HepG2 (cell line): Measurements from ENCODE around the gene INPP4B. TPM values are rescaled to one million over a fixed set of nuclear protein-coding genes. Genes with fewer than 3 reads are reported as not detected.

Experiments used
- ATAC-seq: fragments of 200-7000 bp; cut with Tn5 transposase; 3 replicates; pipeline ENCODE4 v1.9.1; 2020; ENCODE audit warnings: mild to moderate bottlenecking, moderate library complexity
- BruUV-seq: library from RNA; stranded (reverse); fragments of 400-500 nt; replicated peaks from 2 replicates; lab custom pipeline; 2021; lab: Mats Ljungman, UMichigan
- CTCF ChIA-PET: fragments of 300-600 bp; formaldehyde crosslinking; extraction: SDS; loops from one replicate; lab custom pipeline; 2021; ENCODE audit warnings: low total read pairs, inconsistent platforms, low intra/inter-chr PET ratio; lab: Yijun Ruan, JAX
- POLR2A ChIA-PET: fragments of 350-600 bp; sonication (Branson Sonifier 250); formaldehyde crosslinking; loops from one replicate; lab custom pipeline; 2020; ENCODE audit warnings: antibody characterized with exemption, inconsistent platforms; lab: Yijun Ruan, JAX
- DNase-seq: peaks from one replicate; pipeline ENCODE4 v3.0.0-alpha.2; 2015; ENCODE audit warnings: low spot score
- FAIRE-seq: peaks from 3 replicates; lab custom pipeline; 2011; peaks lifted over from hg19 to GRCh38; lab: Jason Lieb, UNC
- H2AFZ ChIP-seq: one replicate; pipeline ENCODE4 v1.6.1; 2011; ENCODE audit warnings: low read length, inconsistent platforms
- H3K27ac ChIP-seq: fragments of 300-600 bp; 3 replicates; pipeline ENCODE4 v1.8.0; 2011; ENCODE audit warnings: mixed run types, mild to moderate bottlenecking, mixed read lengths, low read length, inconsistent platforms; ENCODE audit not compliant: insufficient read depth; ENCODE audit errors: extremely low read length
- H3K27me3 ChIP-seq, 2 experiments: fragments of 200-600 bp in 1 of 2; 2 replicates in 1 of 2; 3 replicates in 1 of 2; pipeline versions ENCODE4 v1.6.0 to v1.8.0; 2011; ENCODE audit warnings: low read length in 2 of 2, mild to moderate bottlenecking in 2 of 2, moderate library complexity in 2 of 2, inconsistent platforms in 1 of 2; ENCODE audit not compliant: insufficient read depth in 2 of 2, control insufficient read depth in 1 of 2
- H3K36me3 ChIP-seq, 2 experiments: fragments of 200-600 bp in 1 of 2; replicated peaks in 1 of 2; 2 replicates in 1 of 2; 3 replicates in 1 of 2; pipeline versions ENCODE4 v1.5.1 to v1.8.0; 2011; ENCODE audit warnings: low read length in 2 of 2, inconsistent platforms in 1 of 2; ENCODE audit not compliant: insufficient read depth in 2 of 2, control insufficient read depth in 1 of 2
- H3K4me1 ChIP-seq: 2 replicates; pipeline ENCODE4 v1.5.1; 2012; ENCODE audit warnings: low read length, inconsistent platforms; ENCODE audit not compliant: insufficient read depth
- H3K4me2 ChIP-seq: 2 replicates; pipeline ENCODE4 v1.6.0; 2011; ENCODE audit warnings: low read depth, low read length, inconsistent platforms
- H3K4me3 ChIP-seq, 3 experiments: fragments of 200-600 bp in 1 of 3; sonication (generic), shearing (Covaris generic) in 1 of 3; replicated peaks in 1 of 3; 2 replicates each; pipeline ENCODE4 v1.5.1; 2011 to 2016; ENCODE audit warnings: low read length in 3 of 3, inconsistent platforms in 2 of 3, low read depth in 2 of 3, mild to moderate bottlenecking in 2 of 3, control low read depth in 1 of 3, mixed read lengths in 1 of 3; ENCODE audit not compliant: insufficient read depth in 1 of 3
- H3K79me2 ChIP-seq: one replicate; pipeline ENCODE4 v1.6.1; 2011; ENCODE audit warnings: low read length, inconsistent platforms; ENCODE audit not compliant: insufficient read depth
- H3K9ac ChIP-seq: 2 replicates; pipeline ENCODE4 v1.6.0; 2011; ENCODE audit warnings: mild to moderate bottlenecking, low read depth, low read length, inconsistent platforms; ENCODE audit not compliant: insufficient read depth
- H3K9me3 ChIP-seq: 2 replicates; pipeline ENCODE4 v1.5.1; 2012; ENCODE audit warnings: mild to moderate bottlenecking, low read length
- H4K20me1 ChIP-seq: 2 replicates; pipeline ENCODE4 v1.6.0; 2011; ENCODE audit warnings: inconsistent platforms, mild to moderate bottlenecking, low read length, moderate library complexity; ENCODE audit not compliant: insufficient read depth
- ARHGAP35 ChIP-seq: sonication (generic); formaldehyde crosslinking; IDR thresholded peaks from 2 replicates; pipeline ENCODE4 v1.9.0; 2022; ENCODE audit warnings: mild to moderate bottlenecking, inconsistent platforms, moderate library complexity, missing genetic modification reagents, borderline replicate concordance
- ATF1 ChIP-seq: IDR thresholded peaks from 2 replicates; pipeline ENCODE4 v1.6.1; 2016; ENCODE audit warnings: mild to moderate bottlenecking, control low read depth
- CENPX ChIP-seq: sonication (generic); formaldehyde crosslinking; IDR thresholded peaks from 2 replicates; pipeline ENCODE4 v1.9.0; 2021; ENCODE audit warnings: mild to moderate bottlenecking, missing genetic modification reagents, moderate library complexity
- ISL2 ChIP-seq: sonication (generic); formaldehyde crosslinking; IDR thresholded peaks from 2 replicates; pipeline ENCODE4 v1.5.0; 2020; ENCODE audit warnings: missing genetic modification reagents
- KDM3A ChIP-seq: IDR thresholded peaks from 2 replicates; pipeline ENCODE4 v1.6.1; 2018; ENCODE audit warnings: low read depth, missing compliant biosample characterization
- KDM6A ChIP-seq: IDR thresholded peaks from 2 replicates; pipeline ENCODE4 v1.6.1; 2016; ENCODE audit warnings: low read depth
- RBM39 ChIP-seq: fragments of 200-400 bp; formaldehyde crosslinking; IDR thresholded peaks from one replicate; pipeline ENCODE4 v1.6.1; 2018; ENCODE audit warnings: antibody characterized with exemption, mild to moderate bottlenecking, low read depth, low read length; ENCODE audit not compliant: poor library complexity, severe bottlenecking
- ZNF703 ChIP-seq: sonication (generic); formaldehyde crosslinking; IDR thresholded peaks from 2 replicates; pipeline ENCODE4 v1.5.1; 2020; ENCODE audit warnings: missing genetic modification reagents, mild to moderate bottlenecking, moderate library complexity, borderline replicate concordance
- WGBS: methylation state at CpG from one replicate; pipeline ENCODE4 v1.1.6; 2017; ENCODE audit warnings: low lambda C conversion rate; 5-methylcytosine and 5-hydroxymethylcytosine counted together
- in situ Hi-C: cut with HindIII; loops from 2 replicates; pipeline ENCODE4 v1.10.0; 2017; ENCODE audit warnings: low pct_unique_long_range_greater_than_20kb; ENCODE audit not compliant: extremely low pct_ligation_motif_present
- intact Hi-C: fragments of 100-400 bp; cut with micrococcal nuclease; formaldehyde crosslinking; loops from one replicate; pipeline ENCODE4 v1.10.0; 2022; ENCODE audit not compliant: unreplicated experiment
- polyA plus RNA-seq, 8 experiments: library from polyadenylated mRNA; depleted of rRNA in 3 of 8; stranded (reverse) in 7 of 8; unstranded in 1 of 8; fragments of >200 nt; fragmentation: Illumina TruSeq in 4 of 8; extraction: Trizol in 4 of 8; gene quantifications; 2 replicates each; pipeline versions ENCODE4 v1.2.1 to v1.2.3, GENCODE V29; 2011 to 2016; ENCODE audit warnings: low read depth in 4 of 8, missing spikeins in 1 of 8, mixed read lengths in 1 of 8; ENCODE audit not compliant: insufficient read depth in 1 of 8
- total RNA-seq, 5 experiments: library from RNA; depleted of rRNA; stranded (reverse); fragments of >200 nt; fragmentation: Illumina TruSeq; extraction: Trizol; gene quantifications; 2 replicates each; pipeline ENCODE4 v1.2.3, GENCODE V29; 2016; ENCODE audit warnings: low read depth in 1 of 5

INPP4B gene
- total and polyA plus RNA-seq, 2 of the 13 experiments (the other 11 are each of a cell fraction or from before 2014, with no cell fraction given) = not detected

DNA sequence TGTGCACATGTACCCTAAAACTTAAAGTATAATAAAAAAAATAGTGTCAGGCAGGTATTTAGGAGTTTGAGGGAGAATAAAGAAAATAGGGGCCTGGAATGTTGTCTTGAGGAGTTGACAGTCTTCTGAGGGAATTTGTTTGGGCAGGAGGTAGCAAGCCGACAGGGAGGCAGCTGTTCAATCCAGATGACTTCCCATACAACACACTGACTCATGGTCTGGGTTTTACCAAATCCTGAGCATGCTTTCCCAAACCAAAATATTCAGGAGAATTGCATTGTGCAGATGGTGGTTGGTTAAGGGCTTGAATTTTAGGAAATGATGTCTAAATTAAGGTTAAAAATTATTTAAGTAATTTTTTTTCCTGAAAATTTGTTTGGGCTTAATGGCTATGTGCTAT lies 430.0 kb downstream of the INPP4B start (continued):
- TF ChIP-seq ARHGAP35 (CRISPR knock-in tag) = no peak
- no peak for TF ChIP-seq CENPX (CRISPR knock-in tag)
- TF ChIP-seq ZNF703 = no peak
- no peak for TF ChIP-seq KDM3A
- no peak for TF ChIP-seq ATF1 (CRISPR knock-in tag)
- TF ChIP-seq, all 625 proteins: peak for 0

DNA sequence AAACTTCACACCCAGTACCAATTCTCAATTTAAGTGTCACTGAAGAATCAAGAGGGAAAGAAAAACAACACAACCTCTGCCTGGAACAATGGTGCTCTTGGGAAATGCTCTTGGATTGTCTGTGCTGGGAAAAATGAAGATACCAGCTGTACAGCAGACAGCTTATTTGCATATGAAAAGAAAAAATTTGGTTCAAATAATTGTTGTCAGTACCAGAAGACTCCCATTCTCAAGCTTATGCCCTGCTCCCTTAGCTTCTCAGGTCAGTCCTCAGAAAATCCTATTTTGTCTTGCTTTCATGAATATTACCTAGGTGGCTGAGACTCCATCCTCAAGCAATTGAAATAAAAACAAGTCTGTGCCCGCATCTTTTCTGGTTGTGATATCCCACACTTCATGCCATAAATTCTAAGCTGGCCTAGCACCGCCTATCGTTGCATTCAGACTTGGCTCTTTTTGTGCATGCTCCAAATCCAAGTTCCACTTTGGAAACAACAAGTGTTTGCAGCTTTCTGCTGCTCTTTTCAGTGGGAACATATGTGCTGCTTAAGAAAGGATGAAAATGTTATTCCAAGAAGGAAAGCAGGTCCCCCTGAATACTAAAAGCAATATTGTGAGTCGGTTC lies 431.6 kb downstream of the INPP4B start:
- Histone ChIP-seq H3K9ac (no peak overlapping the region), H3K9me3 (no peaks in the 10 kb centered on the region), H3K79me2 (no peaks in the 10 kb centered on the region), H3K27me3 (no peaks in the 10 kb centered on the region), H4K20me1 (no peaks in the 10 kb centered on the region), H3K36me3 (no peaks in the 10 kb centered on the region), H3K4me1 (no peaks in the 10 kb centered on the region), H3K4me2 (no peak overlapping the region), H3K4me3 (no peak overlapping the region), H3K27ac (no peak overlapping the region), H2AFZ (no peak overlapping the region)
- TF ChIP-seq RBM39 = no peak
- BruUV-seq = no TSS peak
- POLR2A ChIA-PET = no interaction called here
- no peak for DNase-seq
- intact Hi-C loops (no loop called here), in situ Hi-C loops (no loop called here)
- 12% methylated on average over 4 of the region's 4 CpGs for WGBS
- FAIRE-seq = no peak
- ATAC-seq = no peak
- CTCF ChIA-PET = no interaction called here

DNA sequence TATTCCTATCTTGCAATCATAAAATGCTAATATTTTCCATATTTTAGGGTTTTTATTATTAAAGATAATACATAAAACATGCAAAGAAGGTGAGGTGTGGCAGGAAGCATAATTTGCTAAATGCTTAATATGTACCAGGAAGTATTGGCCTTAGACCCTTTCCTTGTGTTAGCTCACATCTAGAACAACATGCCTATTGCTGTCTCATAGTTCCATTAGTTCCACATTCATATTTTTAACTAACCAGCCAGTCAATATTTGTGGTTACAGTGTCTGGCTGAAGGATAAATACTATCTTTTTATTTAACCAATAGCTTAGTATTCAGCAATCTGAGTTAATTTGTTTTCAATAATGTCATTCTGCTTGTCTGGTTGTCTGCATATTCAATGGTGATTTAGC lies 432.6 kb downstream of the INPP4B start:
- no peak overlapping the region for H2AFZ ChIP-seq
- H3K27ac ChIP-seq = no peak overlapping the region
- no peaks in the 10 kb centered on the region for H3K9me3 ChIP-seq
- intact Hi-C loops = no loop called here
- BruUV-seq = no TSS peak
- H3K4me2 ChIP-seq = no peak overlapping the region
- TF ChIP-seq ISL2 = no peak
- no peak for TF ChIP-seq KDM6A (CRISPR knock-in tag)
- FAIRE-seq (no peak), DNase-seq (no peak), ATAC-seq (no peak)
- no peak overlapping the region for H3K9ac ChIP-seq
- POLR2A ChIA-PET = no interaction called here
- H3K4me3 ChIP-seq = no peak overlapping the region
- H3K36me3 ChIP-seq = no peaks in the 10 kb centered on the region
- H3K27me3 ChIP-seq = no peaks in the 10 kb centered on the region
- no peaks in the 10 kb centered on the region for H3K4me1 ChIP-seq
- in situ Hi-C loops = no loop called here
- H4K20me1 ChIP-seq = no peaks in the 10 kb centered on the region
- CTCF ChIA-PET = no interaction called here
- H3K79me2 ChIP-seq = no peaks in the 10 kb centered on the region
